ENCODE measurements around the gene ZCCHC7. TPM values are rescaled to one million over a fixed set of nuclear protein-coding genes. Genes with fewer than 3 reads are reported as not detected.

The ZCCHC7 gene
- total and polyA plus RNA-seq, 4 donors = 3.3 to 9.7 (median 7.6) TPM

GRCh38 chr9:37102486-37102885, 17.9 kb upstream of the ZCCHC7 start:
- no peak for TF ChIP-seq HNF4G (IDR thresholded peaks at IDR 0.05)
- TF ChIP-seq, protein P1, sequence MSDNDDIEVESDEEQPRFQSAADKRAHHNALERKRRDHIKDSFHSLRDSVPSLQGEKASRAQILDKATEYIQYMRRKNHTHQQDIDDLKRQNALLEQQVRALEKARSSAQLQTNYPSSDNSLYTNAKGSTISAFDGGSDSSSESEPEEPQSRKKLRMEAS (IDR thresholded peaks at IDR 0.05) = no peak
- TF ChIP-seq, protein P2, sequence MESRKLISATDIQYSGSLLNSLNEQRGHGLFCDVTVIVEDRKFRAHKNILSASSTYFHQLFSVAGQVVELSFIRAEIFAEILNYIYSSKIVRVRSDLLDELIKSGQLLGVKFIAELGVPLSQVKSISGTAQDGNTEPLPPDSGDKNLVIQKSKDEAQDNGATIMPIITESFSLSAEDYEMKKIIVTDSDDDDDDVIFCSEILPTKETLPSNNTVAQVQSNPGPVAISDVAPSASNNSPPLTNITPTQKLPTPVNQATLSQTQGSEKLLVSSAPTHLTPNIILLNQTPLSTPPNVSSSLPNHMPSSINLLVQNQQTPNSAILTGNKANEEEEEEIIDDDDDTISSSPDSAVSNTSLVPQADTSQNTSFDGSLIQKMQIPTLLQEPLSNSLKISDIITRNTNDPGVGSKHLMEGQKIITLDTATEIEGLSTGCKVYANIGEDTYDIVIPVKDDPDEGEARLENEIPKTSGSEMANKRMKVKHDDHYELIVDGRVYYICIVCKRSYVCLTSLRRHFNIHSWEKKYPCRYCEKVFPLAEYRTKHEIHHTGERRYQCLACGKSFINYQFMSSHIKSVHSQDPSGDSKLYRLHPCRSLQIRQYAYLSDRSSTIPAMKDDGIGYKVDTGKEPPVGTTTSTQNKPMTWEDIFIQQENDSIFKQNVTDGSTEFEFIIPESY (IDR thresholded peaks at IDR 0.05) = no peak
- TF ChIP-seq, protein P3, sequence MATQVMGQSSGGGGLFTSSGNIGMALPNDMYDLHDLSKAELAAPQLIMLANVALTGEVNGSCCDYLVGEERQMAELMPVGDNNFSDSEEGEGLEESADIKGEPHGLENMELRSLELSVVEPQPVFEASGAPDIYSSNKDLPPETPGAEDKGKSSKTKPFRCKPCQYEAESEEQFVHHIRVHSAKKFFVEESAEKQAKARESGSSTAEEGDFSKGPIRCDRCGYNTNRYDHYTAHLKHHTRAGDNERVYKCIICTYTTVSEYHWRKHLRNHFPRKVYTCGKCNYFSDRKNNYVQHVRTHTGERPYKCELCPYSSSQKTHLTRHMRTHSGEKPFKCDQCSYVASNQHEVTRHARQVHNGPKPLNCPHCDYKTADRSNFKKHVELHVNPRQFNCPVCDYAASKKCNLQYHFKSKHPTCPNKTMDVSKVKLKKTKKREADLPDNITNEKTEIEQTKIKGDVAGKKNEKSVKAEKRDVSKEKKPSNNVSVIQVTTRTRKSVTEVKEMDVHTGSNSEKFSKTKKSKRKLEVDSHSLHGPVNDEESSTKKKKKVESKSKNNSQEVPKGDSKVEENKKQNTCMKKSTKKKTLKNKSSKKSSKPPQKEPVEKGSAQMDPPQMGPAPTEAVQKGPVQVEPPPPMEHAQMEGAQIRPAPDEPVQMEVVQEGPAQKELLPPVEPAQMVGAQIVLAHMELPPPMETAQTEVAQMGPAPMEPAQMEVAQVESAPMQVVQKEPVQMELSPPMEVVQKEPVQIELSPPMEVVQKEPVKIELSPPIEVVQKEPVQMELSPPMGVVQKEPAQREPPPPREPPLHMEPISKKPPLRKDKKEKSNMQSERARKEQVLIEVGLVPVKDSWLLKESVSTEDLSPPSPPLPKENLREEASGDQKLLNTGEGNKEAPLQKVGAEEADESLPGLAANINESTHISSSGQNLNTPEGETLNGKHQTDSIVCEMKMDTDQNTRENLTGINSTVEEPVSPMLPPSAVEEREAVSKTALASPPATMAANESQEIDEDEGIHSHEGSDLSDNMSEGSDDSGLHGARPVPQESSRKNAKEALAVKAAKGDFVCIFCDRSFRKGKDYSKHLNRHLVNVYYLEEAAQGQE (IDR thresholded peaks at IDR 0.05) = no peak
- TF ChIP-seq FOXA2 (IDR thresholded peaks at IDR 0.05) = no peak
- no peak for TF ChIP-seq SP1 (IDR thresholded peaks at IDR 0.05)
- no peak for TF ChIP-seq TAF1 (conservative IDR thresholded peaks at IDR 0.05)
- TF ChIP-seq YY1 (IDR thresholded peaks at IDR 0.05) = no peak
- no peak for TF ChIP-seq HNF4A (conservative IDR thresholded peaks at IDR 0.05)
- TF ChIP-seq EGR1 (IDR thresholded peaks at IDR 0.05; ENCODE audit: low read depth in 2 of 2) = no peak
- no peak for TF ChIP-seq CTCF (IDR thresholded peaks at IDR 0.05; ENCODE audit: low read depth, low read length, missing input control)
- TF ChIP-seq FOXA1 (IDR thresholded peaks at IDR 0.05) = no peak
- no peak for TF ChIP-seq RAD21 (IDR thresholded peaks at IDR 0.05)
- TF ChIP-seq RXRA (IDR thresholded peaks at IDR 0.05) = no peak
- TF ChIP-seq NR2F2 (IDR thresholded peaks at IDR 0.05) = no peak
- TF ChIP-seq JUND (IDR thresholded peaks at IDR 0.05) = no peak
- TF ChIP-seq, protein P4, sequence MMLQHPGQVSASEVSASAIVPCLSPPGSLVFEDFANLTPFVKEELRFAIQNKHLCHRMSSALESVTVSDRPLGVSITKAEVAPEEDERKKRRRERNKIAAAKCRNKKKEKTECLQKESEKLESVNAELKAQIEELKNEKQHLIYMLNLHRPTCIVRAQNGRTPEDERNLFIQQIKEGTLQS (IDR thresholded peaks at IDR 0.05) = no peak
- no peak for TF ChIP-seq GABPA (IDR thresholded peaks at IDR 0.05 in 1 of 2, conservative IDR thresholded peaks at IDR 0.05 in 1 of 2)
- Histone ChIP-seq H3K4me3 (ENCODE audit: low read depth in 1 of 3, low read length in 3 of 3) (no peak overlapping the region), H3K9me3 (ENCODE audit: control insufficient read depth in 4 of 4, low read length in 3 of 4) (peaks cover 0 to 2% (median 0%) of the 10 kb centered on the region in 4 donors), H3K27me3 (ENCODE audit: control insufficient read depth in 4 of 4, insufficient read depth in 4 of 4, low read length in 3 of 4) (no peaks in the 10 kb centered on the region), H3K9ac (ENCODE audit: low read depth in 1 of 2, low read length in 2 of 2) (no peak overlapping the region), H3K4me1 (ENCODE audit: control insufficient read depth in 4 of 4, insufficient read depth in 4 of 4, low read length in 3 of 4) (no peaks in the 10 kb centered on the region), H3K36me3 (ENCODE audit: control insufficient read depth in 4 of 4, insufficient read depth in 3 of 4, low read depth in 1 of 4, low read length in 3 of 4) (no peaks in the 10 kb centered on the region), H3K27ac (ENCODE audit: low read depth in 1 of 2, low read length in 2 of 2) (no peak overlapping the region)
- DNase-seq (ENCODE audit: low spot score) = no peak
- 64% methylated on average over 3 of the region's 3 CpGs for WGBS
